ENCODE results near the gene ITPR1. TPM values are rescaled to one million over a fixed set of nuclear protein-coding genes. Genes with fewer than 3 reads are reported as not detected.
A peak's percentile ranks its signal among the peaks of the same experiment; 100 is the strongest.

ITPR1 gene
- total and polyA plus RNA-seq, 12 donors, result 9.7 to 40.3 (median 18.8) TPM

GRCh38 chr3:4491855-4492207, 1.3 kb upstream of the ITPR1 start:
- H3K4me3 ChIP-seq, result peak overlapping the region; percentile 53 to 93 (median 78)
- no peaks in the 10 kb centered on the region for H3K27me3 ChIP-seq
- intact Hi-C loops (cut with DNase I), result loop anchor here in 9 of 10 donors (2.0 to 10.0 kb wide), 10 partner anchors 25 to 143 kb away; partner anchors contain the start of gene SUMF1 (in 1 of the 9)
- peaks cover 0 to 41% (median 36%) of the 10 kb centered on the region in 9 donors for H3K4me1 ChIP-seq
- WGBS, 2 donors, result 30 to 38% methylated on average over 5 of the region's 5 CpGs
- H3K27ac ChIP-seq, result peak overlapping the region in 4 of 10 donors; percentile 62 to 89 (median 88)
- ATAC-seq (no peak), DNase-seq (no peak)
- H3K9me3 ChIP-seq, result no peaks in the 10 kb centered on the region
- H3K36me3 ChIP-seq, result no peaks in the 10 kb centered on the region
- TF ChIP-seq CTCF (IDR thresholded peaks at IDR 0.05), result no peak

GRCh38 chr3:4492208-4493013, 737 bp upstream of the ITPR1 start:
- intact Hi-C loops (cut with DNase I), result loop anchor here in 9 of 10 donors (1.0 to 10.0 kb wide), 11 partner anchors 26 to 142 kb away; partner anchors contain the start of gene SUMF1 (in 1 of the 9)
- no peak for TF ChIP-seq CTCF (IDR thresholded peaks at IDR 0.05)
- peaks cover 0 to 45% (median 42%) of the 10 kb centered on the region in 9 donors for H3K4me1 ChIP-seq
- H3K9me3 ChIP-seq, result no peaks in the 10 kb centered on the region
- WGBS, 2 donors, result 0% methylated on average over 43 of the region's 43 CpGs
- H3K27ac ChIP-seq, result peak overlapping the region; percentile 52 to 89 (median 87)
- peak; percentile 28 to 50 for DNase-seq
- ATAC-seq, result peak; percentile 13 to 63 (median 47)
- H3K4me3 ChIP-seq, result peak overlapping the region; percentile 53 to 93 (median 78)
- H3K27me3 ChIP-seq, result no peaks in the 10 kb centered on the region
- H3K36me3 ChIP-seq, result peaks cover 0 to 4% (median 0%) of the 10 kb centered on the region in 9 donors

DNA sequence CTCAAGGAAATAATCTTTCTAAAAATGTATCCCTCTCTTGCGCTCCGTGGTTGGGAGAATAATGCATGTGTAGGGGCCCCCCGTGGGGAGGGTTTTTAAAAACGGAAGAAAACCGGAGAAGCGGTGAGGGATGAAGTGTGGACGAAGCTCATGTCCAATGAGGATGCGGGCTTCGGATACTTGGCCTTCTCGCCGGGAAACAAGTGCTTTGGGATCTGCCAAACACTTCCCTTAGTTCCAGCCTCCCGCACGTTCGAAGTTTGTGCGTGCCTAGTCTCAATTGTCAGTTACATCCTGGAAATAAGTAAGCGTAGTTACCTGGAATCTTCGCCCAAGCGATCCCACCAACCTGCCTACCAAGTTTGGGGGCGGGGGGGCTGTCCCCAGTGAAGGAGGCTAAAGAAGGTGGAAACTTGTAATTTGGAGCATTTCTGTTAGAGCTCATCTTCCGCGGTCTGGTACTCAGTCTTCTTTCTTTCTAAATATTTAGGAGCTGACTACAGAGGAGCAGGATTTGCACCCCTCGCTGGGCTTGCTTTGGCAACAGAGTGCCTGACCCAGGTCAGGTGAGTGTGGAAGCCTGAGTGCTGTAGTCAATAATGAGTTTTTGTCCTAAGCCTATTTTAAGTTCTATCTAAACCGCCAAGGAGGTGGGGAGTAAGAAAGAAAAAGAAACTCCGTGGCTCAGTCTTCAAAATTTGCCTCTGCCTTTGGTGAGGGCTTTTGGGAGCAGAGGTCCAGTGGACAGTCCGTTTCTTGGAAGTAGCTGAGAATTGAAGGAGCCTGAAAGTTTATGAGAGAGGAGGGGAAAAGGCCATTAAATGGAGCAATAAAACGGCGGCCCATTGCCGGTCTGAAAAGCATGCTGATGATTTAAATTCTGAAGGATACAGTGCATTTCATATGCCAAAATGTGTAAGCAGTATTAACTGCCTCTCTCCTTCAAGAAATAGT, 1.1 kb downstream of the ITPR1 start:
- peak overlapping the region in 9 of 10 donors; percentile 47 to 88 (median 71) for H3K27ac ChIP-seq
- no peaks in the 10 kb centered on the region for H3K9me3 ChIP-seq
- peaks cover 0 to 20% (median 0%) of the 10 kb centered on the region in 9 donors for H3K36me3 ChIP-seq
- TF ChIP-seq CTCF (IDR thresholded peaks at IDR 0.05), result no peak
- peaks cover 0 to 53% (median 44%) of the 10 kb centered on the region in 9 donors for H3K4me1 ChIP-seq
- peak overlapping the region; percentile 68 to 93 (median 80) for H3K4me3 ChIP-seq
- intact Hi-C loops (cut with DNase I), result loop anchor here in 9 of 10 donors (1.0 to 10.0 kb wide), 11 partner anchors 27 to 143 kb away; partner anchors contain the start of gene SUMF1 (in 1 of the 9)
- ATAC-seq, result peak in 7 of 8 donors; percentile 0 to 13 (median 4)
- WGBS, 2 donors, result 10 to 13% methylated on average over 28 of the region's 28 CpGs
- peak; percentile 16 to 30 for DNase-seq
- no peaks in the 10 kb centered on the region for H3K27me3 ChIP-seq

GRCh38 chr3:4494895-4495264, 1.7 kb downstream of the ITPR1 start:
- ATAC-seq (no peak), DNase-seq (no peak)
- no peak for TF ChIP-seq CTCF (IDR thresholded peaks at IDR 0.05)
- WGBS, 2 donors, result 25 to 42% methylated on average over 4 of the region's 4 CpGs
- Histone ChIP-seq H3K36me3 (peaks cover 0 to 25% (median 0%) of the 10 kb centered on the region in 9 donors), H3K4me1 (peaks cover 0 to 53% (median 42%) of the 10 kb centered on the region in 9 donors), H3K4me3 (peak overlapping the region in 9 of 10 donors; percentile 68 to 93 (median 79)), H3K9me3 (no peaks in the 10 kb centered on the region), H3K27me3 (no peaks in the 10 kb centered on the region), H3K27ac (peak overlapping the region in 8 of 10 donors; percentile 47 to 88 (median 64))
- intact Hi-C loops (cut with DNase I), result loop anchor here in 9 of 10 donors (5.0 to 10.0 kb wide), 7 partner anchors 37 to 143 kb away; no protein-coding TSS in a partner anchor

Measured in heart right ventricle (tissue), 16 donors.